AG09309 (cell line): ENCODE data around the gene PAMR1.

Source experiments
- DNase-seq: peaks from one replicate; pipeline ENCODE4 v3.0.0-alpha.2; 2010; ENCODE audit warnings: low read depth
- H3K4me3 ChIP-seq: 2 replicates; pipeline ENCODE4 v1.5.1; 2011; ENCODE audit warnings: mild to moderate bottlenecking, low read depth, low read length, moderate library complexity; ENCODE audit not compliant: control insufficient read depth
- CTCF ChIP-seq: IDR thresholded peaks from 2 replicates; pipeline ENCODE4 v1.5.1; 2011; ENCODE audit warnings: mild to moderate bottlenecking, low read depth, low read length, inconsistent platforms; ENCODE audit not compliant: insufficient read depth, control insufficient read depth; ENCODE audit errors: missing control alignments

The PAMR1 gene

GRCh38 chr11:35418282-35419183, 106.9 kb downstream of the PAMR1 start:
- no peak for TF ChIP-seq CTCF
- no peak for DNase-seq

GRCh38 chr11:35415487-35415886, 109.9 kb downstream of the PAMR1 start:
- DNase-seq, result no peak
- no peak for TF ChIP-seq CTCF
- H3K4me3 ChIP-seq, result no peak overlapping the region

More at GRCh38 chr11:35418282-35419183, 106.9 kb downstream of the PAMR1 start:
- peak overlapping the region; percentile 54 for H3K4me3 ChIP-seq

- H3K4me3 ChIP-seq, result no peak overlapping the region
- no peak for TF ChIP-seq CTCF
- no peak for DNase-seq
Measured at GRCh38 chr11:35414776-35415175, 110.6 kb downstream of the PAMR1 start.

GRCh38 chr11:35414311-35414710, 111.1 kb downstream of the PAMR1 start:
- DNase-seq, result no peak
- H3K4me3 ChIP-seq, result no peak overlapping the region
- no peak for TF ChIP-seq CTCF

- H3K4me3 ChIP-seq, result no peak overlapping the region
- DNase-seq, result no peak
- TF ChIP-seq CTCF, result no peak
Measured at GRCh38 chr11:35413598-35413997, 111.8 kb downstream of the PAMR1 start.

- DNase-seq, result no peak
- TF ChIP-seq CTCF, result peak; percentile 60
- H3K4me3 ChIP-seq, result no peak overlapping the region
Measured at GRCh38 chr11:35412285-35412684, 113.1 kb downstream of the PAMR1 start.
